Pancreas (tissue), 10 donors: Measurements from ENCODE around the gene KLHL24. TPM values are rescaled to one million over a fixed set of nuclear protein-coding genes. Genes with fewer than 3 reads are reported as not detected.
"Not testable (repeated sequence)": the region's sequence is repeated elsewhere in the genome, so short reads cannot be mapped to it uniquely, and the experiment has no call there.

Source experiments
- ATAC-seq, 4 donors: fragments of 200-7000 bp; cut with Tn5 transposase; one replicate each; pipeline versions ENCODE4 v1.8.0 to v1.9.1; 2020; ENCODE audit warnings: mild to moderate bottlenecking in 4 of 4, moderate library complexity in 4 of 4
- DNase-seq, 6 donors: peaks; one replicate each; pipeline ENCODE4 v3.0.0-alpha.2; 2020
- FAIRE-seq: peaks from 2 replicates; lab custom pipeline; 2012; peaks lifted over from hg19 to GRCh38; lab: Jason Lieb, UNC
- H3K27ac ChIP-seq, 4 donors: fragments of 200-600 bp; sonication (generic); 1 replicate in 3 of 4; 2 replicates in 1 of 4; pipeline versions ENCODE4 v1.5.0 to v1.8.0; 2020
- H3K27me3 ChIP-seq, 4 donors: fragments of 200-600 bp; one replicate each; pipeline ENCODE4 v1.8.0; 2021
- H3K36me3 ChIP-seq, 3 donors: fragments of 200-600 bp; sonication (generic) in 1 of 3; one replicate each; pipeline versions ENCODE4 v1.5.0 to v1.8.0; 2020 to 2021
- H3K4me1 ChIP-seq, 3 donors: fragments of 200-600 bp; one replicate each; pipeline ENCODE4 v1.8.0; 2021
- H3K4me3 ChIP-seq, 4 donors: fragments of 200-600 bp; sonication (generic) in 2 of 4; one replicate each; pipeline versions ENCODE4 v1.5.0 to v1.8.0; 2020 to 2021
- H3K9me3 ChIP-seq, 4 donors: fragments of 200-600 bp; one replicate each; pipeline ENCODE4 v1.8.0; 2021
- WGBS, 2 donors: extraction: QIAGEN DNeasy Blood & Tissue Kit; methylation state at CpG; one replicate each; pipeline ENCODE4 v1.1.7; 2013; 5-methylcytosine and 5-hydroxymethylcytosine counted together
- intact Hi-C, 3 donors: fragments of 100-400 bp; cut with DNase I; formaldehyde crosslinking; loops; one replicate each; pipeline versions ENCODE4 v1.11.1 to v1.14.2; 2022
- polyA plus RNA-seq, 2 donors: library from polyadenylated mRNA; stranded (reverse); fragments of 200-250 nt; gene quantifications; one replicate each; pipeline ENCODE4 v1.2.3, GENCODE V29; 2013
- total RNA-seq, 6 donors: library from RNA; stranded (reverse); fragmentation: NEBNext Ultra II Directional in 4 of 6; extraction: Animal tissue kit (Norgen Biotek cat#: 25700) in 4 of 6; gene quantifications; one replicate each; pipeline versions ENCODE4 v1.2.1 to v1.2.4, GENCODE V29; 2021 to 2023
- TF ChIP-seq, protein P1 (sequence below), 4 donors: fragments of 200-600 bp; sonication (generic) in 3 of 4; IDR thresholded peaks; one replicate each; pipeline versions ENCODE4 v1.5.0 to v1.8.0; 2021; ENCODE audit warnings: antibody characterized with exemption in 4 of 4
- donor health status: healthy with polysubstance abuse.
- donor health status: DM: no; HTN: no; CAD: no; lungs with moderate emphysema.
- donor health status: DM: no; HTN: no; CAD: no.
- donor health status: control.
- donor health status: control.
- donor health status: Bipolar disorder and iron deficiency.
- donor health status: DM: yes; HTN: yes; CAD: no.
- donor health status: DM: no; HTN: no; CAD: no.
- donor health status: DM: no; HTN: no; CAD: no.
- donor health status: DM: yes; HTN: yes; CAD: no.

Gene KLHL24
- total and polyA plus RNA-seq, 8 donors: 5.7 to 40.8 (median 23.9) TPM

DNA sequence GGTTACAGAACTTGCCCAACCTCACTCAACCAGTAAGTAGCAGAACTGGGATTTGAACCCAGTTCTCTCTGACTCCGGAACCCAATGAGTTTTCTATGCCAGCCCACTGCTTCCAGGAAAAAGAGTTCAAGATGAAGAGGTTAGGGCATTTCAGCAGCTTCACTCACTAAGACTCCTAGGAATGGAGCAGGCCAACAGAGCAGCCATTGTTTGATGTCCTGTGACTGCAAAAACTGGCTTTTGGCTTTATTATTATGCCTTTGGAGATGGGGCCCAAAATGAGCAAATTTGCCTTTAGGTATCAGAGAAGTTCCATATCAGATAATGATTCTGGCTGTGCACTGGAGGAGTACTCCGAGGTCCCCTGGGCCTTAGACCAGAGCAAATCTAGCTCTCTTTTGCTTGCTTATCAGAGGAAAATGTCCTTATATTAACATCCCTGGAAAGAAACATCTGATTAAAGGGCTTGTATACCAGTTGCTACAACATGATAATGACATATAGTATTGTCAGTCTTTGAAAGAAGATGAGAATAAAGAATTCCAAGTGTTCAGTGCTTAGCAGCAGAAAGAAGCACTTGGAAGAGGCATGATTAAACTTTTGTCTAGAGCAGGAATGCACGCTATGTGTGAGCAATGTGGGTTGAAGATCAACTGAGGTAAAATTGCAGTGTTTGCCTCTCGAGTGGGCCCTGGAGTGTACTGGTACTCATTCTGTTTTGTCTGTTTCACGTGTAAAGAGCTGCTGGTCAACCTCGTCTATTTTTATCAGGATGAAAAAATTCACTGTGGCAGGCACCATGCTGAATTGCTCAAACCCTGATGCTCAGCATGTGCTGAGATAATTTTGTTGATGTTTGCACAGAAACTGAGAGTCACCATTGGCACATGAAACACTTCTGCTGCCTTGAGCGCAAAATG lies 21.8 kb upstream of the KLHL24 start:
- TF ChIP-seq, protein P1, sequence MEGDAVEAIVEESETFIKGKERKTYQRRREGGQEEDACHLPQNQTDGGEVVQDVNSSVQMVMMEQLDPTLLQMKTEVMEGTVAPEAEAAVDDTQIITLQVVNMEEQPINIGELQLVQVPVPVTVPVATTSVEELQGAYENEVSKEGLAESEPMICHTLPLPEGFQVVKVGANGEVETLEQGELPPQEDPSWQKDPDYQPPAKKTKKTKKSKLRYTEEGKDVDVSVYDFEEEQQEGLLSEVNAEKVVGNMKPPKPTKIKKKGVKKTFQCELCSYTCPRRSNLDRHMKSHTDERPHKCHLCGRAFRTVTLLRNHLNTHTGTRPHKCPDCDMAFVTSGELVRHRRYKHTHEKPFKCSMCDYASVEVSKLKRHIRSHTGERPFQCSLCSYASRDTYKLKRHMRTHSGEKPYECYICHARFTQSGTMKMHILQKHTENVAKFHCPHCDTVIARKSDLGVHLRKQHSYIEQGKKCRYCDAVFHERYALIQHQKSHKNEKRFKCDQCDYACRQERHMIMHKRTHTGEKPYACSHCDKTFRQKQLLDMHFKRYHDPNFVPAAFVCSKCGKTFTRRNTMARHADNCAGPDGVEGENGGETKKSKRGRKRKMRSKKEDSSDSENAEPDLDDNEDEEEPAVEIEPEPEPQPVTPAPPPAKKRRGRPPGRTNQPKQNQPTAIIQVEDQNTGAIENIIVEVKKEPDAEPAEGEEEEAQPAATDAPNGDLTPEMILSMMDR (IDR thresholded peaks at IDR 0.05): no peak
- ATAC-seq: no peak

DNA sequence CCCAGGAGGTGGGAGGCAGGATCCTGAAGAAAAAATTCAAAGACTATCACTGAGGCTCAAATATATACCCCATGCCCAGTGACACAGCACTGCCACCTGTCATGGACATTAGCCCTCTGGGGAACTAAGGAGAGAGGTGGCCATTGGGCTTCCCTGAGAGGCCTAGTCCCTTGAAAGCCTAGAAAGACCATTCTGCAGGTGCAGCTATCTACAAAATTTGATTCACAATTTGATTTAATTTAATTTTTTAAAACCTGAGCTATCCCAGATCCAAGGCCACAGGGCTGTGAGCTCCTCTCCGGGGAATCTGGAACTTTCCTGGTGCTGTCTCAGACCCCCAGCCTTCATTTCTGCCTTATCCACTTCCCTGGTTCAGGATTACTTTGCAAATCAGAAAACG lies 16.9 kb upstream of the KLHL24 start:
- H3K27me3 ChIP-seq: no peaks in the 10 kb centered on the region
- H3K4me1 ChIP-seq: no peaks in the 10 kb centered on the region
- TF ChIP-seq, protein P1 (IDR thresholded peaks at IDR 0.05): no peak
- 78 to 86% methylated on average over 2 of the region's 2 CpGs for WGBS, 2 donors
- ATAC-seq (no peak), FAIRE-seq (no peak), DNase-seq (no peak)
- intact Hi-C loops: no loop called here
- no peak overlapping the region for H3K27ac ChIP-seq
- H3K36me3 ChIP-seq: no peaks in the 10 kb centered on the region
- no peak overlapping the region for H3K4me3 ChIP-seq
- no peaks in the 10 kb centered on the region for H3K9me3 ChIP-seq

More for the DNA sequence above, 21.8 kb upstream of the KLHL24 start:
- no peaks in the 10 kb centered on the region for H3K27me3 ChIP-seq
- H3K4me1 ChIP-seq: no peaks in the 10 kb centered on the region
- no peaks in the 10 kb centered on the region for H3K36me3 ChIP-seq
- H3K4me3 ChIP-seq: no peak overlapping the region
- DNase-seq: no peak
- no peak overlapping the region for H3K27ac ChIP-seq
- intact Hi-C loops: no loop called here
- no peaks in the 10 kb centered on the region for H3K9me3 ChIP-seq
- FAIRE-seq: no peak
- WGBS, 2 donors: 68 to 74% methylated on average over 7 of the region's 7 CpGs

DNA sequence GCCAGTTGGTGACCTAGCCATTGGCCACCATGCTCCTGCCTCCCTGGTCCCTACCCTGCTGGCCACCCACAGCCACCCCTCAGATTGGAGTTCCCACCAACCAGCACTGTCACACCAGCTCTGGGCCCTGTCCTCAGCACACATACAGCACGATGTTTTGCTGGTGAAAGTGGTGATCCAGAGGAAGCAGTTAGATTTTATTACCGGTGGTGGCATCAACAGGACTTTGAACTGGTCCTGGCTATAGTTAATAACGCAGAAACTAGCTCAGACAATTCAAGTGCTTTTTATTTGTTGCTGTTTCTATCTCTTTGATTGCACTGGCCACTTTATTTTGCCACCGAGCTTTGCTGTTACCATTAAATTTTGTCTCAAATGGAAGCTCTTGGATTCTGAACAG lies 16.4 kb upstream of the KLHL24 start:
- Histone ChIP-seq H3K36me3 (no peaks in the 10 kb centered on the region), H3K9me3 (no peaks in the 10 kb centered on the region), H3K27me3 (no peaks in the 10 kb centered on the region), H3K27ac (no peak overlapping the region), H3K4me1 (no peaks in the 10 kb centered on the region), H3K4me3 (no peak overlapping the region)
- ATAC-seq (no peak), DNase-seq (no peak), FAIRE-seq (no peak)
- 82 to 91% methylated on average over 4 of the region's 4 CpGs for WGBS, 2 donors
- intact Hi-C loops: no loop called here
- TF ChIP-seq, protein P1 (IDR thresholded peaks at IDR 0.05): no peak

DNA sequence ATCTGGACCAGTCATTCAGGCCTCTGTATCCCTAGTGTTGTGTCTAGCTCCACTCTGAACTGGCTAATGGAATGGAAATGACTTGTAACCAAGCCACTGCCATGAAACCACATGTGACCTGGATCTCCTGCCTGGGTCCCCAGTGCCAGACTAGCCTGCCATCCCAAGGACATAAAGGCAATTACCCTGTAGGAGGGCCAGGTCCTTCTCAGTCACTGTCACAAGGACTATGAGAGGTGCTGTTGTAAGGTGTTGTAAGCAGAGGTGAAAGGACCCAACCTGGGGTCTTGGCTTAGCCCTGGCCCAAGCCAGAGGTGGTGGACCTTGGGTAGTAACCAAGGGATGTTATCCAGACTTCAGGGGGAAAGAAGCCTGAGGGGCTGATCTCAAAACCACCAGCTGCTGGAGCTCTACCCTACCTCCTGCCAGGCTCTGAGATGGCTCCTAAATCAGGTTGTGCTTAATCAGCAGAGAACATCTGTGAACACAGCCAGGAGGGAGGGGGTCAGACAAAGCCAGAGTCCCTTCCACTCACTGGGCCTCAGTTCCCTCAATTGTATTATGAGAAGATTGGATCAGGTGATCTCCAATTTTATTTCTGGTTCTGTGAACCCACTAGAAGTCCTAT lies 15.7 kb upstream of the KLHL24 start:
- no peak overlapping the region for H3K27ac ChIP-seq
- H3K4me1 ChIP-seq: no peaks in the 10 kb centered on the region
- H3K27me3 ChIP-seq: no peaks in the 10 kb centered on the region
- H3K9me3 ChIP-seq: no peaks in the 10 kb centered on the region
- intact Hi-C loops: no loop called here
- FAIRE-seq: no peak
- TF ChIP-seq, protein P1 (IDR thresholded peaks at IDR 0.05): no peak
- no peak for DNase-seq
- no peak overlapping the region for H3K4me3 ChIP-seq
- H3K36me3 ChIP-seq: no peaks in the 10 kb centered on the region
- ATAC-seq: no peak

DNA sequence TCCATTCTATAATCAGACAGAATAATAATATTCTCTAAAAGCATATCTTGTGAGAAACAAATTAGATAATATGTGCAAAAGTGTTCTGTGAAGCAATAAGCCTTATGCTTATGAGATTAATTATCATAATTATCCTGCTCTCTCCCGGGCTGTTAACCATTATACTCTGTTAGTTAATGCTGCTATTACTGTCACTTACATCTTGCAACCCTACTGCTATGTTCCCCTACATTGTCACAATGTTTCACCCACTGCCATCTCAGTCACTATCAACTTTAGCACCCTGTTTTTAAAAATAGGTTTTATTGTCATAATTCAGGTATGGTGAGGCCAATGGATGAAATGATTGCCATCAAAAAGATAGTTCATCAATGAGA lies 15.2 kb upstream of the KLHL24 start:
- DNase-seq (no peak), FAIRE-seq (no peak), ATAC-seq (no peak)
- Histone ChIP-seq H3K27me3 (no peaks in the 10 kb centered on the region), H3K4me3 (no peak overlapping the region), H3K9me3 (no peaks in the 10 kb centered on the region), H3K36me3 (no peaks in the 10 kb centered on the region), H3K4me1 (no peaks in the 10 kb centered on the region), H3K27ac (no peak overlapping the region)
- 78 to 84% methylated on average over 1 of the region's 1 CpG for WGBS, 2 donors
- TF ChIP-seq, protein P1 (IDR thresholded peaks at IDR 0.05): no peak
- intact Hi-C loops: no loop called here

DNA sequence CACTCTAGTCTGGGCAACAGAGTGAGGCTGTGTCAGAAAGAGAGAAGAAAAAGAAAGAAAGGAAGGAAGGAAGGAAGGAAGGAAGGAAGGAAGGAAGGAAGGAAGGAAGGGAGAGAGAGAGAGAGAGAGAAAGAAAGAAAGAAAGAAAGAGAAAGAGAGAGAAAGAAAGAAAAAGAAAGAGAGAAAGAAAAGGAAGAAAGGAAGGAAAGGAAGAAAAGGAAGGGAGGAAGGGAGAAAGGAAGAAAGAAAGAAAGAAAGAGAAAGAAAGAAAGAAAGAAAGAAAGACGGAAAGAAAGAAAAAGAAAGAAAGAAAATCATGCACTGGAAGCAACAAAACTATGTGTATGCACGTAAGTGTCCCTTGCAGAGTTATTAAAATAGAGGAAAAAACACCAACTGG lies 12.9 kb upstream of the KLHL24 start:
- H3K4me1 ChIP-seq, H3K4me3 ChIP-seq, H3K9me3 ChIP-seq, H3K27me3 ChIP-seq, FAIRE-seq, H3K27ac ChIP-seq, DNase-seq, H3K36me3 ChIP-seq, ATAC-seq, intact Hi-C loops: not testable (repeated sequence)
- 81 to 88% methylated on average over 2 of the region's 2 CpGs for WGBS, 2 donors
